Activated CD4-positive, alpha-beta T cell treated with anti-CD3 and anti-CD28 coated beads, Interleukin-2, amount 10 ng/mL, durations not matched to agents 24 days and 14 days (primary cell): ENCODE results near the gene MAGEA11. TPM values are rescaled to one million over a fixed set of nuclear protein-coding genes. Genes with fewer than 3 reads are reported as not detected.
"Not testable (repeated sequence)": the region's sequence is repeated elsewhere in the genome, so short reads cannot be mapped to it uniquely, and the experiment has no call there.

ENCODE experiments used
- DNase-seq: peaks from one replicate; pipeline ENCODE4 v3.0.0; 2022
- H3K27ac Mint-ChIP-seq: one replicate; pipeline ENCODE4 v1.8.0; 2022; ENCODE audit warnings: mild to moderate bottlenecking, mixed read lengths
- H3K27me3 Mint-ChIP-seq: one replicate; pipeline ENCODE4 v1.8.0; 2022; ENCODE audit warnings: mixed read lengths
- H3K36me3 Mint-ChIP-seq: one replicate; pipeline ENCODE4 v1.8.0; 2022; ENCODE audit warnings: low read depth, mild to moderate bottlenecking, mixed read lengths
- H3K4me1 Mint-ChIP-seq: one replicate; pipeline ENCODE4 v1.8.0; 2021; ENCODE audit warnings: mixed read lengths
- H3K4me3 Mint-ChIP-seq: one replicate; pipeline ENCODE4 v1.8.0; 2022; ENCODE audit warnings: mild to moderate bottlenecking, moderate library complexity, mixed read lengths
- H3K9me3 Mint-ChIP-seq: one replicate; pipeline ENCODE4 v1.8.0; 2021; ENCODE audit warnings: mixed read lengths
- intact Hi-C: fragments of 100-400 bp; cut with micrococcal nuclease; formaldehyde crosslinking; loops from one replicate; pipeline ENCODE4 v1.15.1; 2023
- total RNA-seq: library from RNA; stranded (reverse); gene quantifications from 2 replicates; pipeline ENCODE4 v1.2.3, GENCODE V29; 2022

The MAGEA11 gene
- total RNA-seq, 1 donor from 2014 or later = not detected

DNA sequence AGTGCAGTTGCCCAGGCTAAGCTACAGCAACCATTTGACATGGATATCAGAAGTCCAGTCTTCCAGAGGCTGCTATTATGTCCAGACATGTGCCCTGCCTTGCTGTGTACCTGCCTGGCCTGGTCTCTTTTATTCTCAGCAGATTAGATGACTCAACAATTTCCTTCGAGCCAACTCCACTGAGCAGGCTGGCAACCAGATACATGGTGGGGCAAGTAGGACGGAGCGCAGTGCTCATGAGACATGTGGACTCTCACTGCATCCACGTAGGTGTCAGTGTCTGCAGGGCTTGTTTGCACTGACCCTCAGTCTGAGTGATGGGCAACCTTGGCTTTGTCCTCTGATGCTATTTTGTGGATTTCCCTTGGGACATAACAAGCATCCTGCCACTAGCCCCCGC is 7.2 kb upstream of the MAGEA11 start:
- DNase-seq = no peak
- Mint-ChIP-seq H3K4me1 (no peaks in the 10 kb centered on the region), H3K9me3 (no peaks in the 10 kb centered on the region), H3K27ac (no peak overlapping the region), H3K27me3 (no peaks in the 10 kb centered on the region), H3K36me3 (no peaks in the 10 kb centered on the region), H3K4me3 (no peak overlapping the region)
- intact Hi-C loops = no loop called here

DNA sequence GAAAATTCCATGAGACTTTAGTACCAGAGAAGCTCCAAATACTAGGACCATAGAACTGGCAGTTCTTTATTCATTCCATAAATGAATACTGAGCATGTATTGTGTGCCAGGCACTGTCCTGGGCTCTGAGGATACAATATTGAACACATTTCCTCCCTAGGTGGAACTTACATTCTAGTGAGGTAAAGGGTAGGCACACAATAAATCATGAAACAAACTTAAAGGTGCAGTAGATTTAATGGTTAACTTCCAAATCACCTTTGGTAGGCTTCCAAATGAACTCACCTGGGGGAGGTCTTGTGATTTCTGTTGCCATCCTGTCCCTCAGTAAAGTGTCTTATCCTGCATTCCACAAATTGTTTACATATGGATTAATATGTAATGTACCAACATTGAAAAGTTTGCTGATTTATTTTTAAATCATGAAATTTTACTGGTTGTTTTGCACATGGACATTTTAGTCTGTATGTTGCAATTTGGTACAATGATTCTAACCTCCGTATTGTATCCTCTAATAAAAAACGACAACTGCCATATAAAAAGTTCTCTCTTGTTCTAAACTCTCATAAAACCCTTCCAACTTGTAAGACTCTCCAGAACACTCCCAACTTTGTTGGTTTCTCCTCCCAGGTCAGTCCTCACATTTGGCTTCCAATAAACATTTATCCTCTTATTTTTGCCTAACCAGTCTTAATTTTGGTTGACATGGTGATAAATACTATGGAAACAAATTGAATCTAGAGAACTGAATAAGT is 4.5 kb upstream of the MAGEA11 start:
- no peaks in the 10 kb centered on the region for H3K36me3 Mint-ChIP-seq
- H3K9me3 Mint-ChIP-seq = no peaks in the 10 kb centered on the region
- no peak for DNase-seq
- intact Hi-C loops = no loop called here
- H3K27ac Mint-ChIP-seq = no peak overlapping the region
- no peaks in the 10 kb centered on the region for H3K4me1 Mint-ChIP-seq
- H3K27me3 Mint-ChIP-seq = no peaks in the 10 kb centered on the region
- H3K4me3 Mint-ChIP-seq = no peak overlapping the region

DNA sequence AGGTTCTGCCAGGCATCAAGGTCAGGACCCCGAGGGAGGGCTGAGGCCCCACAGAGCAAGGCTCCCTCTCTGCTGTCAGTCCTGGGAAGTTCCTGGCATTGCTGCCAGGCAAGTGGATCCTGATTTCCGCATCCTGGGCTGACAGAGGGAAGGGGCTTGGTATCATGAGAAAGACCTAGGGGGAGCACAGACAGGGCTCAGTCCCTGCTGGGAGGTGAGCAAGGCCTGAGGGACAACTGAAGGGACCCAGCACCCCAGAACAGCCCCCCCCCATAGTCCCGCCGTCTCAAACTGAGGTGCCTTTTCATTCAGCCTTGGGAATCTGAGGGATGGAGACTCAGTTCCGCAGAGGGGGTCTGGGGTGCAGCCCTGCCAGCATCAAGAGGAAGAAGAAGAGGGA is 971 bp downstream of the MAGEA11 start:
- Mint-ChIP-seq H3K4me1 (no peaks in the 10 kb centered on the region), H3K9me3 (no peaks in the 10 kb centered on the region), H3K4me3 (no peak overlapping the region), H3K36me3 (no peaks in the 10 kb centered on the region), H3K27me3 (no peaks in the 10 kb centered on the region), H3K27ac (no peak overlapping the region)
- DNase-seq = no peak
- intact Hi-C loops = no loop called here

DNA sequence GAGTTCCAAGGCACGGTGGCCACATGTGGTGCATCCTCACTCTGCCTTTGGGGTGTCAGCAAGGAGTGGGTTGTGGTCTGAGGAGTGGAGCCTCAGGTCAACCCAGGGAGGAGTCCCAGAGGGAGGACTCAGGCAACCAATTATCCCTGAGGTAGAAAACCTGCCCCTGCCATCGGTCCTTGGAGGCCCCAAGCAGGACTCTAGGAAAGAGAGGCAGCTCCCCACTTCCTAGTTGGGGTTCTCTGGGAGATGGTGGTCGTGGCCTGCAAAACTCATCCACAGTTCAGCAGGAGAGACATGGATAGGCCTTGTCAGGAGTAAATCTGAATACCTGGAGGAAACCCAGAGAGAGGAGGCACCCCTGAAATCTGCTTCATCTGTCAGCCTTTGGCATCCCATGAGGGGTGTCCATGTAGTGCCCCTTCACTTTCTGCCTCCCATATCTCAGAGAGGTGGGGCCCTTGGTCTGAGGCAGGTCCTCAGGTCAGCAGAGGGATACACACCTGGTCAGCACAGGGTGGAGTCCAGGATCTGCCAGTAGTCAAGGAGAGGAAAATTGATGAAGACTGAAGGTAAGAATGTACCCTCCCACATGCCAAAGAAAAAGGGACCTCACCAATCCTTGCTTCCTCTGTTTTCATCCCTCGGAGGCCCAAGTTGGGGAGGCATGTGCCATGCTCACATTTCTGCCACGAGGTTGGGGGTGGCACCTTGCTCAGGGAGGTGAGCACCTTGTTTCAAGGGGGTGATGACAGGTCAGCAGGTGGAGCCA is 1.6 kb downstream of the MAGEA11 start:
- no peaks in the 10 kb centered on the region for H3K27me3 Mint-ChIP-seq
- no peaks in the 10 kb centered on the region for H3K9me3 Mint-ChIP-seq
- no peak for DNase-seq
- intact Hi-C loops = no loop called here
- no peaks in the 10 kb centered on the region for H3K4me1 Mint-ChIP-seq
- H3K27ac Mint-ChIP-seq = no peak overlapping the region
- H3K36me3 Mint-ChIP-seq = no peaks in the 10 kb centered on the region
- no peak overlapping the region for H3K4me3 Mint-ChIP-seq

DNA sequence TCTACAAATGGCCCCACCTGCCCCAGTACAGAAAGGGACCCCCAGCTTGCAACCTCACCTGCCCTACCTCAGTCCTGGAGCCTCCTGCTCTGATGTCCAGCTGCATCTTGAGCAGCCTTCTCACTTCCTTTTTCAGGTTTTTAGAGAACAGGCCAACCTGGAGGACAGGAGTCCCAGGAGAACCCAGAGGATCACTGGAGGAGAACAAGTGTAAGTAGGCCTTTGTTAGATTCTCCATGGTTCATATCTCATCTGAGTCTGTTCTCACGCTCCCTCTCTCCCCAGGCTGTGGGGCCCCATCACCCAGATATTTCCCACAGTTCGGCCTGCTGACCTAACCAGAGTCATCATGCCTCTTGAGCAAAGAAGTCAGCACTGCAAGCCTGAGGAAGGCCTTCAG is 3.6 kb downstream of the MAGEA11 start:
- no peaks in the 10 kb centered on the region for H3K27me3 Mint-ChIP-seq
- no peak for DNase-seq
- H3K4me3 Mint-ChIP-seq = no peak overlapping the region

DNA sequence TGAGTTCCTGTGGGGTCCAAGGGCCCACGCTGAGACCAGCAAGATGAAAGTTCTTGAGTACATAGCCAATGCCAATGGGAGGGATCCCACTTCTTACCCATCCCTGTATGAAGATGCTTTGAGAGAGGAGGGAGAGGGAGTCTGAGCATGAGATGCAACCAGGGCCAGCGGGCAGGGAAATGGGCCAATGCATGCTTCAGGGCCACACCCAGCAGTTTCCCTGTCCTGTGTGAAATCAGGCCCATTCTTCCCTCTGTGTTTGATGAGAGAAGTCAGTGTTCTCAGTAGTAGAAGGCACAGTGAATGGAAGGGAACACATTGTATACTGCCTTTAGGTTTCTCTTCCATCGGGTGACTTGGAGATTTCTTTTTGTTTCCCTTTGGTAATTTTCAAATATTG is 4.8 kb downstream of the MAGEA11 start:
- Mint-ChIP-seq H3K27ac (no peak overlapping the region), H3K36me3 (no peaks in the 10 kb centered on the region), H3K9me3 (no peaks in the 10 kb centered on the region), H3K4me3 (no peak overlapping the region), H3K4me1 (no peaks in the 10 kb centered on the region), H3K27me3 (no peaks in the 10 kb centered on the region)
- intact Hi-C loops = no loop called here
- DNase-seq = no peak

More for the DNA sequence above, 3.6 kb downstream of the MAGEA11 start:
- H3K27ac Mint-ChIP-seq = no peak overlapping the region
- H3K9me3 Mint-ChIP-seq = no peaks in the 10 kb centered on the region
- no peaks in the 10 kb centered on the region for H3K4me1 Mint-ChIP-seq
- intact Hi-C loops = no loop called here
- H3K36me3 Mint-ChIP-seq = no peaks in the 10 kb centered on the region

DNA sequence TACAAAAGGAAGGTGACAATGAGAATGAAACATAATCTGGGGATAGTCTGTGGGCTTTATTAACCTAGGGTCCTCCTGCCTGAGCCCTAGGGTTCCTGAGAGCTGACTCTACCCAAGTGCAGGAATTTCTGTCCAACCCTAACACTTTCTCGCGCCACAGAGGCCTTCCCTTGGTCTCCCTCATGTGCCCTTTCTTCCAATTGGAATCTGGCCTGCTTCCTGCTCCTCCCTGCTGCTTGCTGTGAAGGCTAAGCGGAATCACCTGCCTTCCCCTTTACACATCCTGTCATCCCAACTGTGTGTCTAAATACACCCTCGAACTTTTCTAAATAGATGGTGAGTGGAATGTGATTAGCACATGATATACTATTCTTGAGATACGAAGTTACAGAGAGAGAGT is 5.9 kb downstream of the MAGEA11 start:
- Mint-ChIP-seq H3K4me3 (no peak overlapping the region), H3K4me1 (no peaks in the 10 kb centered on the region), H3K27ac (no peak overlapping the region), H3K36me3 (no peaks in the 10 kb centered on the region), H3K27me3 (no peaks in the 10 kb centered on the region), H3K9me3 (no peaks in the 10 kb centered on the region)
- intact Hi-C loops = no loop called here
- no peak for DNase-seq

DNA sequence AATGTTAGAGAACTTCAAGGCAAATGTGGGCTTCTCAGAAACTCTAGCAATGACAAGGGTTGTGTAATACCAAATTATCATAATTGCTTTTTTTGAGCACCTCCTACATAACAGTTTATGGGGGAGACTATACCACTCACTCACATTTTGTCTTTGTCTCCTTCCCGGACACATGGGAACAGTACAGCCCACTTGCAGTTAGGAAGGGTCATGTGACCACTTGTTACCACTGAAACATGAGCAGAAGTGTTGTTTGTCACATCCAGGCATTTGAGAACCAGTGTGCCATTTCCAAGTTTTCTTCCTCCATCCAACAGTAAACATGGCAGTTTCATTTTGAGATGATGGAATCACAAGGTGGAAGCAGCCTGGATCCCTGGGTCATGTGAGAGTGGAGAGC is 6.9 kb downstream of the MAGEA11 start:
- peak; percentile 12 for DNase-seq
- H3K27me3 Mint-ChIP-seq = no peaks in the 10 kb centered on the region
- intact Hi-C loops = no loop called here
- no peaks in the 10 kb centered on the region for H3K36me3 Mint-ChIP-seq
- no peaks in the 10 kb centered on the region for H3K9me3 Mint-ChIP-seq
- H3K27ac Mint-ChIP-seq = no peak overlapping the region
- H3K4me1 Mint-ChIP-seq = no peaks in the 10 kb centered on the region
- H3K4me3 Mint-ChIP-seq = no peak overlapping the region

DNA sequence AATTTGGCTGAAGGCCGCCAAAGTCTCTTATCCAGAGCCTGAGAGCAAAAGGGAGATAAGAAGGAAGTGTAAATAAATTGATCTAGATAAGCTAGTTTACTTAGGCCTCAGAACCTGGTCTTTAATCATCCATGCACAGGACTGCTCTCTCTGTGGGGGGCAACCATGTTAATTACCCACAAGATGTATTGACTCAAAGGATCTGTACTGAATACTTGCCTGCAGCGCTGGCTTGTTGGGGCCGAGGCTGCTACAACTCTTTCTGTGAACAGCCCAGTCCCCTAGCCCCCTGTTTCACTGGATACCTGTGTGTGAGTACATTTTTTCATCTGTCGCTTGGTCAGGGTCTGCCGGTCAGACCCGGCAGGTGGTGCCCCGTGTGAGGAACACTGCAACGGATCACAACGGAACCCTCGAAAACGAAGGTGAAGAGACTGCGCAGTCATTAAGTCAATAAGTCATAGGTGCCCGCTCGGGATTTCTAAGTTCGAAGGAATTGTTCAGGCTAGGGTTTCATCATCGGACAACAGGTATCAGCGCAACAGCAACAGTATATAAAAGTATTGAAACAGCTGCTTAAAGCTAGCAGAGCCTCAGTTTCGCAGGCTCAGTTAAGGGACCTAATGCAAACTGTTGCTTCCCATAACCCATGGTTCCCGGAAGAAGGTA is 8.3 kb downstream of the MAGEA11 start:
- Mint-ChIP-seq H3K4me3 (no peak overlapping the region), H3K9me3 (no peaks in the 10 kb centered on the region), H3K36me3 (no peaks in the 10 kb centered on the region), H3K27me3 (no peaks in the 10 kb centered on the region), H3K27ac (no peak overlapping the region), H3K4me1 (no peaks in the 10 kb centered on the region)
- DNase-seq = no peak
- intact Hi-C loops = no loop called here

DNA sequence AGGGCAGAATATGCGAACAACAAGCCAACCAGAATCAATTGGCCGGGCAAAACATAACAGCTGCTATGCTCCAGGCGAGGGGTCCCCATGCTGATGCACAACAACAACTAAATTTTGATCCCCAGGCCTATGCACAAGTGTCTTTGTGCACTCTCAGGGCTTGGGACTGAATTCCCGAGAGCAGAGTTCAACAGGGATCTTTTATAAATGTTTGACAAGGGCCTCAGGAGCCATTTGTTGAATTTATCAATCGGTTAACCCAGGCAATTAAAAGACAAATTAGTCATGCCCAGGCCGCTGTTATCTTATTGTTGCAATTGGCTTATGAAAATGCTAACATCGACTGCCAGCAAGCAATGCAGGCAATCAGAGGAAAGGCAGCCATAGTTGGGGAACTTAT is 9.4 kb downstream of the MAGEA11 start:
- H3K36me3 Mint-ChIP-seq, H3K4me3 Mint-ChIP-seq, intact Hi-C loops, H3K9me3 Mint-ChIP-seq, H3K27me3 Mint-ChIP-seq, H3K27ac Mint-ChIP-seq, H3K4me1 Mint-ChIP-seq: not testable (repeated sequence)
- DNase-seq = peak; percentile 14

DNA sequence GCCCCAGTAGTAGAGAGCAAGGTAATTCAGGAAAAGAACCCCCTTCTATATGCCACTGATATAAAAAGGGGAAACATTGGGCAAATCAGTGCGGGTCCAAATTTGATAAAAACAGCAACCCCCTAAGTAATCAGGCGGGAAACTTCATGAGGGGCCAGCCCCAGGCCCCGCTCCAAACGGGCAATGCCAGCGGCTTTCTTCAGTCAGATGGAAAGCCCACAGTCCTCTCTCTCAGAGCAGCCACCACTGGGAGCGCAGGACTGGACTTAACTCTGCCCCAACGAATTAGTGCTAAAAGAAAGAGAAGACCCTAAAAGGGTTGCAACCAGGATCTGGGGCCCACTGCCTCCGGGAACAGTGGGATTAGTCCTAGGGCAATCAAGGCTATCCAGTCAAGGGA is 9.9 kb downstream of the MAGEA11 start:
- no peak for DNase-seq
- Mint-ChIP-seq H3K27me3 (no peaks in the 10 kb centered on the region), H3K27ac (no peak overlapping the region), H3K9me3 (no peaks in the 10 kb centered on the region), H3K36me3 (no peaks in the 10 kb centered on the region), H3K4me1 (no peaks in the 10 kb centered on the region), H3K4me3 (no peak overlapping the region)
- intact Hi-C loops = no loop called here

DNA sequence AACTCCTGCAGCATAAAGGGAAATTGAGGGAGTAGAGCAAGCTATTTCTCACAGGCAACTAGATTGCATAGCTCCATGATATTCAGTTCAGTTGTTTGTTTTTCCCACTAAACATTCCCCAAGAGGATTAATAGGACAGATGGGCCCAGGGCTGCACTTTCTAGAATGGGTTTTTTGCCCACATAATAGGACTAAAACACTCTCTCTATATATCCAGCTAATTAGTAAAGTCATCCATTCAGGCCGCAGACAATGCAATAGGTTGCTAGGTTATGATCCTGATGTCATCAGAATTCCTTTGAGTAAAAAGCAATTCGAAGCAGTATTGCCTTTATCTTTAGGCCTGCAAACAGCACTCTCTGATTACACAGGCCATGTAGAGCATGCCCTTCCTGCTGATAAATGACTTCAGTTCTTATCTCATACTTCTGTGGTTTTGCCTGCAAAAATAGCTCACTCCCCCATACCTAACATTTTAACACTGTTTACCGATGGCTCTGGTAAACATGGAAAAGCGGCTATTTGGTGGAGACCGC is 11.8 kb downstream of the MAGEA11 start:
- H3K9me3 Mint-ChIP-seq, DNase-seq, H3K27ac Mint-ChIP-seq, H3K36me3 Mint-ChIP-seq, H3K27me3 Mint-ChIP-seq, H3K4me1 Mint-ChIP-seq, intact Hi-C loops, H3K4me3 Mint-ChIP-seq: not testable (repeated sequence)

DNA sequence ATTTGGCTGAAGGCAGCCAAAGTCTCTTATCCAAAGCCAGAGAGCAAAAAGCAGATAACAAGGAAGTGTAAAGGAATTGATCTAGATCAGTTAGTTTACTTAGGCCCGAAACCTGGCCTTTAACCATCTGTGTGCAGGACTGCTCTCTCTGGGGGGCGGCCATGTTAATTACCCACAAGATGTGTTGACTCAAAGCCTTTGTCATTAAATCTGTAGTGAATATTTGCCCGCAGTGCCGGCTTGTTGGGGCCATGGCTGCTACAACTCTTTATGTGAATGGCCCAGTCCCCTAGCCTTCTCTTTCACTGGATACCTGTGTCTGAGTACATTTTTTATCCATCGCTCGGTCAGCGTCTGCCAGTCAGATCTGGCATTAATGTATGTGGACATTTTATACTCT is 15.4 kb downstream of the MAGEA11 start:
- H3K36me3 Mint-ChIP-seq, intact Hi-C loops, H3K4me1 Mint-ChIP-seq, DNase-seq, H3K27ac Mint-ChIP-seq, H3K9me3 Mint-ChIP-seq, H3K27me3 Mint-ChIP-seq, H3K4me3 Mint-ChIP-seq: not testable (repeated sequence)

DNA sequence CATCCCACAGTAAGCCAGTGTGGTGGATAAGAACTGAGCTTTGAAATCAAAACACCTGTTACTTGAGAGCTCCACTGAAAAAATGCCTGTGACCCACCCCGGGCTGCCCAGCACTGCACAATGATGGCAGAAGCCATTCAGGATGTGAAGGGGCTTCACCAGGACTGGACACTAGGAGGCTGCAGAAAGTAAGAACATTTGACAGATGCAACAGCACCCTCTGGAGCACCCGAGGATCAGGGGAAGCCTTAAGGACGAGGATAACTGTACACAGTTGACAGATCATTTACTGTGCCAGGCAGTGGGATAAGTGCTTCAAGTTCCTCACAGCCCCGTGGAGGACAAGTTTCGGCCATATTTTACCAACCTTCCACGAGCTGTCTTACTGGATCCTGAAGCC is 30.4 kb downstream of the MAGEA11 start:
- DNase-seq, H3K9me3 Mint-ChIP-seq, H3K36me3 Mint-ChIP-seq, H3K27me3 Mint-ChIP-seq, intact Hi-C loops, H3K4me1 Mint-ChIP-seq, H3K27ac Mint-ChIP-seq, H3K4me3 Mint-ChIP-seq: not testable (repeated sequence)
